Activated CD4-positive, alpha-beta T cell treated with anti-CD3 and anti-CD28 coated beads, Interleukin-2, amount 50 U/mL, for 16 hours (primary cell): ENCODE results near the gene MOGAT2.
A peak's percentile ranks its signal among the peaks of the same experiment; 100 is the strongest.
"Not testable (repeated sequence)": the region's sequence is repeated elsewhere in the genome, so short reads cannot be mapped to it uniquely, and the experiment has no call there.

Experiments
- DNase-seq: peaks from one replicate; pipeline ENCODE4 v3.0.0-alpha.2; 2020

Gene MOGAT2

DNA sequence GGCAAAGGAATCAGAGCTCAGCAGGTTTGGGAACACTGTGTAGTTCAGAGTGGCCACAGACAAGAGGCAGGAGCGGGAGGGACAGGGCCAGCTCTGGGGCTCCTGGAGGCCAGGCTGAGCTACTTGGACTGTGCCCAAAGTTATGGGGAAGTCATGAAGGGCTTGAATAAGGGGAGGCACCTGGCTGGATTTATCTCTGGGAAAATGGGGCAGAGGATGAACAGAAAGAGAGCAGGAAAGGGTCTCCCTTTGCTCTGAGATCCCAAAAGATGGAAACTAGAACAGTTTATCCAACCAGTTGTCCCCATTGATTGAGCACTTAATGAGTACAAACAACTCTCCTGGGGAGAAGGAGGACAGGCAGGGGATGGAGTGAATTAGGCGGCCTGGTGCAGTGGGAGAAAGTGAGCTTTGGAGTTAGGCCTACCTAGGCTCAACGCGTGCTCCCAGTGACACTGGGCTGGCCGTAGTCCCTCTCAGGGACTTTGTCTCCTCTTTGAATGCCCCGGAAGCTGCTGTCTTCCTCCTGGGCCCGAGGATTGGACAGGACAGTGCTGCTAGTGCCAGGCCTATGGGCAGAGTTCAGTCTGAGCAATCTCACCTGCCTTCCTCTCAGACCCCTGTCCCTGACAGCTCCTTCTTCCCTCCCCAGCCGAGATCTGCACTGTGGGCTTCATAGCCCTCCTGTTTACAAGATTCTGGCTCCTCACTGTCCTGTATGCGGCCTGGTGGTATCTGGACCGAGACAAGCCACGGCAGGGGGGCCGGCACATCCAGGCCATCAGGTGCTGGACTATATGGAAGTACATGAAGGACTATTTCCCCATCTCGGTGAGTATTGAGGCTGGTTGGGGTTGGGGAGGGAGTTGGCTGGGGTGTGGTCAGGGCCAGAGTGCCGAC, 2.0 kb downstream of the MOGAT2 start:
- no peak for DNase-seq

GRCh38 chr11:75720639-75721038, 3.0 kb downstream of the MOGAT2 start:
- DNase-seq = no peak

DNA sequence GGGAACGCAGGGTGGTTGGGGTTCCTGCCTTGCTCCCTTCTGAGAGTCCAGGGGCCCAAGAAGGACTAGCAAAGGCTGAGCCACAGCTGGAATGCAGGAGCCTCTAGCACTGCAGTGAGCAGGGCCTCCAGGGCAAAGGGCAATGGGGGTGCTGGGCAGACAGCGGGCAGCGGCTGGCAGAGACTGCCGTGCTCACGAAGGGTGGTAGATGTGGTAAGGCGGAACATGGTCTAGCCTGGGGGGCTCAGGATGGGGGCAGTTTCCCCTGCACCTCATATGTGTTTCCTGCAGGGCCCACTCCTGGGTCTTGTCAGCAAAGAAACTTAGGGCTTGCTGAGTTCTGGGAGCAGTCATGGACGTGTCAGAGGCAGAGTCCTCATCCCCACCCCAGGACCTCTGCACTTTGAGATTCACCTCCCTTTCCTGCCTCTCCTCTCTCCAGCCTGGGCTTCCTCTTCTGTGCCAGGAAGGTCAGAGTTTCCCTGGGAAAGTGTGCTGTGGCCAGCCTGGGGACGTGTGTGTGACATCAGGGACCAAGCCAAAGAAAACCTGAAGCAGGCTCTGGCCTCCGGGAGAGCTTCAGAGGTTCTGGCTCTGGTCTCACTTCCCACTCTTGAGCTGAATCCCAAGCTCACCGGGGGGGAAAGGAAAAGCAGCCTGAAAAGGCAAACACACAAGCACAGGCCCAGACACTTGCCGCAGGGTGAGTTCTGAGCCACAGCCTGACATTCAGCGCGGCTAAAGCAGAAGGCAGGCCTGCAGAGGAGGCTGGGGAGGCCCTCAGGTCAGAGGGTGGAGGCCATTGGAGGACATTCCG, 4.4 kb downstream of the MOGAT2 start:
- no peak for DNase-seq

DNA sequence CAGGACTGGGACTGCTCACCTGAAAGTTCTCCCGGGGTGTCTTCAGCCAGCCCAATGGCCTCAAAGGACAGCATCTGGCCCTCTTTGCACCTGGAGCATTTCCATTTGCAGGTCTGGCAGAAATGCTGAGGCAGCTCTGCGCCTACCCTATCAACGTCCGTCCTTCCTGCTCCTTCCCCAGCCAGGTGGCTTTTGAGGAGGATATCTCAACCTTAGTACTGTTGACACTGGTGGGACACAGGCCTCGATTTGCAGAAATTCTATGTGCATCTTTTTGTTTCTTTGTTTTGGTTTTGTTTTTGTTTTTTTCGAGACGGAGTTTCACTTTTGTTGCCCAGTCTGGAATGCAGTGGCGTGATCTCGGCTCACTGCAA, 5.0 kb downstream of the MOGAT2 start:
- DNase-seq = no peak

- no peak for DNase-seq
Observed at GRCh38 chr11:75725547-75726320, 8.1 kb downstream of the MOGAT2 start.

DNA sequence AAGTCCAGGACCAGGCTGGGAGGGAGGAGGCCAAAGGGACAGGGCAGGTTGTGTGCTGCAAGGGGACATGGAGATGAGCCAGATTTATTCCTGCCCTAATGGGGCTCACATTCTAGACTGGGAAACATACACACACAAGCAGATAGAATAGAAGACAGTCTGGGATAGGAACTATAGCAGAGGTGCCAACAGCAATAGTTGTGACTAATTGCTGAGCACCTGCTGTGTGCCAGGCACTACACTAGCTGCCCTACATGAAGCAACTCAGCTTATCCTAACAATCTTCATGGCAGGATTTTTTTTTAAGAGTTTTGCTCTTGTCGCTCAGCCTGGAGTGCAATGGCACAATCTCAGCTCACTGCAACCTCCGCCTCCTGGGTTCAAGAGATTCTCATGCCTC, 11.4 kb downstream of the MOGAT2 start:
- DNase-seq = no peak

DNA sequence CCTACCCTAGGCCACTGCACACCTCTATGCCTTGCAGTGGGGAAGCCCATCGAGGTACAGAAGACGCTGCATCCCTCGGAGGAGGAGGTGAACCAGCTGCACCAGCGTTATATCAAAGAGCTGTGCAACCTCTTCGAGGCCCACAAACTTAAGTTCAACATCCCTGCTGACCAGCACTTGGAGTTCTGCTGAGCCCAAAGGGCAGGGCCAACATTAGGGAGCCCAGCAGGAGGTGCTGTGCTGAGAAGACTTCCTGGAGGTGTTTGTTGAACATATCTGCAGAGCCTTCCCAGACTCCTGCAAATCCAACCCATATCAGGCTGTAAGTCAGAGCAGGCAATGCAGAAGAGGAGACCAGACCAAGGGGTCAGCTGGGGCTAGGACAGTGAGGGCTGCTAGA, 13.5 kb downstream of the MOGAT2 start:
- no peak for DNase-seq

GRCh38 chr11:75733071-75733430, 15.4 kb downstream of the MOGAT2 start:
- no peak for DNase-seq

- peak; percentile 21 for DNase-seq
Observed at GRCh38 chr11:75733431-75734107, 15.9 kb downstream of the MOGAT2 start.

GRCh38 chr11:75734491-75735180, 17.0 kb downstream of the MOGAT2 start:
- no peak for DNase-seq

DNA sequence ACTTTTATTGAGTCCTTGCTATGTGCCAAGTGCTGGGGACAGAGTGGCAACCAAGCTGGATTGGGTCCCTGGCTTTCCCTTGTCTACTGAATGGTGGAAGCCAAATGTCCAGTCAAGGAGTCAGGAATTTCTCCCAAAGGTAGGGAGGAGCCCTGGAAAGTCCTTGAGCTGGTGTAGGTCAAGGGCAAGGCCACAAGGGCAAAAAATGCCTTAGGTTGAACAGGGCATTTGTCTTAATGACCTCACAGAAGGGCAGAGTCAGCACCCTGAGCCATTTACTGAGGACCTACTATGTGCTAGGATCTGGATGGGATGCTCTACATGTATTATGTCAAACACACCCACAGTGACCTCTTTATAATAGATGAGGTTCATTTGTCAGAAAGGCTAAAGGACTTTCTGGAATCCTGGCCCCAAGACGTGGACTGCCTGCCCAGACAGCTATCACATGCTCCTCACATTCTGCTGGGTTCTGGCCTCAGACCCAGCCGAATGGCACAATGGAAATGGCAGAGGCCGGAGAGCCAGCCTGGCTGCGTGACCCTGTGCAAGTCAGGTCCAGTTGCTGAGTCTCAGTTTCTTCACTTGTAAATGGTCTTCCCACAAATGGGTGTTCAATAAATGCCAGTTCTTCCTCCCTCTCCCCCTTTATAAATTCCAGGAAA, 17.7 kb downstream of the MOGAT2 start:
- DNase-seq = no peak

GRCh38 chr11:75737314-75737713, 19.7 kb downstream of the MOGAT2 start:
- no peak for DNase-seq

- DNase-seq = no peak
Observed at GRCh38 chr11:75740681-75741080, 23.0 kb downstream of the MOGAT2 start.

DNA sequence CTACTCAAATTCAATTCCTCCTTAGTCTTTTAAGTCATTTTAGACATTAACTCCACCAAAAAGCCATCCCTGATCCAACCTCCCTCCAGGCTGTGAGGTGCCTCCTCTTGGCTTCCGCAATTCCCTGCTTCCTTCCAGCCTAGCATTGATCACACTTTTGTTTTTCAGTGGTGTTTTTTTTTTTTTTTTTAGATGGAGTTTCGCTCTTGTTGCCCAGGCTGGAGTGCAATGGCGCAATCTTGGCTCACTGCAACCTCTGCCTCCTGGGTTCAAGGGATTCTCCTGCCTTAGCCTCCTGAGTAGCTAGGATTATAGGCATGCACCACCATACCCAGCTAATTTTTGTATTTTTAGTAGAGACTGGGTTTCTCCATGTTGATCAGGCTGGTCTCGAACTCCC, 25.5 kb downstream of the MOGAT2 start:
- not testable (repeated sequence) for DNase-seq

DNA sequence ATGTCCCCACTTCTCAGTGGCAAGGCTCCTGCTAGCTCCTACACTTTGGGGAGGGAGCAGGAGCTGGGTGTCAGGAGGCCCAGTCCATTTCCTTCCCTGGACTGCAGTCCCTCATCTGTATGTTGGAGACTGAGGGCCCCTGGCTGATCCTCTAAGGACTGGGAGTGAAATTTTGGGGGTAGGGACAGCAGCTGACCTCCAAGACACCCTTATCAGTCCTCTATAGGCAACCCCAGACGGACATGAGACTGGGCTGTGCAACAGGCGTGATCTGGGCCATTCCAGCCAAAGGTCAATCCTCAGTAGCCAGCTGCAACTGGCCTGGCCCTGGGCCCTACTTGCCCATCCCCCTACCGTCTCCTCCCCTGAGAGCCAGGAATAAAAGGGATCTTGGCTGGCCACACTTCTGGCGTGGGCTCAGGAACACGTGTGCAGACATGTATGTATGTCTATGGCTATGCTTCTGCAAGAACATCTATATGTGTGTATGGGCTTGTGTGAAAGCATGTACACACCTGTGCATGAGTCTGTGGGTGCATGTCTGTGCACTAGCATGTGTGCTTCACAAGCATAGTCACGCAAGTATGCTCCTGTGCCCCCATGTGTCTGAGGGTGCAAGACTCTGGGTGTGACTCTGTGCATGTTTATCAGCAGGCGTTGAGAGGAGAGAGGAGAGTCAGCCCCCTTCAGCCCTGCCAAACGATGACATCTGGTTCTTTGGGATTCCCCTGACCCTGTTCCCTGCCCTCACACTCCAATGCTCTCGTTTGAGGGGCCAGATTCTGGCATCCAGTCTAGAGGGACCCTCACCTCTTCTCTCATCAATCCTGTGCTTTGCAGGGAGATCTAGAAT, 26.3 kb downstream of the MOGAT2 start:
- no peak for DNase-seq

DNA sequence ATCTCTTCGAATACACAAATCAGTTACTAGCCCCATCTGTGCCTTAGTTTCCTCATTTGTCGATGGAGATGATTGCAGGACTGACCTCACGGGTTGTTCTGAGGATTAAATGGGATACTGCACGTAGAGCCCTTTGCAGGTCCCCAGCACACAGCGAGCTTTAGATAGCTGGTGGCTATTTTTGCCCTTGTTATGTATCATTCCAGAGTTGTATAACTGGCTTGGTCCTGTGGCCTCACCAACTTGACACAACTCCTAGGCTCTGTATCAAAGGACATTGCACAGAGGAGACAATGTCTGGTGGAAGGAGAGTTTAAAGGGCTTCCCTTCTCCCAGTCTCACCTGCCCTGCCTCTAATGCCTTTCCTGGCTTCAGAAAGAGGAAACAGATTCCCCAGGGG, 28.2 kb downstream of the MOGAT2 start:
- DNase-seq = no peak

GRCh38 chr11:75748729-75749273, 31.2 kb downstream of the MOGAT2 start:
- DNase-seq = not testable (repeated sequence)

DNA sequence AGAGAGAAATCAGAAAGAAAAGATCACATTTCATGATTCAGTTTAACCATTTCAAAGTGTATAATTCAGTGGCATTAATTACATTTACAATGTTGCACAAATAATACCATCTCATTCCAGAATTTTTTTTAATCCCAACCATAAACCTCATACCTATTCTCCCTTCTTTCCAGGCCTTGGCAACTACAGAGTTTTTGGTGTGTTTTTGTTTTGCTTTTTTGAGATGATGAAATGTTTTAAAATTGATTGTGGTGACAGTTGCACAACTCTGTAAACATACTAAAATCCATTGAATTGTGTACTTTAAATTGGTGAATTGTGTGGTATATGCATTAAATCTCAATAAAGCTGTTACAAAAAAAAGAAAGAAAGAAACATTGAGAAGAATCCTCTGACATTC, 37.3 kb downstream of the MOGAT2 start:
- not testable (repeated sequence) for DNase-seq

- no peak for DNase-seq
Observed at GRCh38 chr11:75757651-75758050, 40.0 kb downstream of the MOGAT2 start.

GRCh38 chr11:75759832-75760231, 42.2 kb downstream of the MOGAT2 start:
- no peak for DNase-seq
